Activated CD4-positive, alpha-beta T cell treated with anti-CD3 and anti-CD28 coated beads for 36 hours (primary cell): ENCODE data around the gene TPCN1. TPM values are rescaled to one million over a fixed set of nuclear protein-coding genes. Genes with fewer than 3 reads are reported as not detected.

Experiments used
- ATAC-seq: fragments of 200-7000 bp; cut with Tn5 transposase; one replicate; pipeline ENCODE4 v1.10.0; 2021; ENCODE audit warnings: mild to moderate bottlenecking, moderate library complexity
- CTCF ChIA-PET: fragments of 350-600 bp; sonication (Branson Sonifier 250); formaldehyde crosslinking; loops from one replicate; lab custom pipeline; 2021; ENCODE audit warnings: antibody characterized with exemption; lab: Charles Lee
- POLR2A ChIA-PET: fragments of 350-600 bp; sonication (Branson Sonifier 250); formaldehyde crosslinking; loops from one replicate; lab custom pipeline; 2021; ENCODE audit warnings: antibody characterized with exemption, inconsistent platforms; lab: Charles Lee
- DNase-seq: peaks from one replicate; pipeline ENCODE4 v3.0.0-alpha.2; 2020
- H3K27ac Mint-ChIP-seq: one replicate; pipeline ENCODE4 v1.8.0; 2021; ENCODE audit warnings: mixed read lengths
- H3K27me3 Mint-ChIP-seq: one replicate; pipeline ENCODE4 v1.8.0; 2021; ENCODE audit warnings: mixed read lengths
- H3K36me3 Mint-ChIP-seq: one replicate; pipeline ENCODE4 v1.8.0; 2021; ENCODE audit warnings: low read depth, mixed read lengths
- H3K4me1 Mint-ChIP-seq: one replicate; pipeline ENCODE4 v1.8.0; 2021; ENCODE audit warnings: mixed read lengths
- H3K4me3 Mint-ChIP-seq: one replicate; pipeline ENCODE4 v1.8.0; 2021; ENCODE audit warnings: mild to moderate bottlenecking, moderate library complexity, mixed read lengths
- H3K9me3 Mint-ChIP-seq: one replicate; pipeline ENCODE4 v1.8.0; 2021; ENCODE audit warnings: low read depth, mixed read lengths
- intact Hi-C, 2 experiments: fragments of 100-400 bp; cut with DNase I in 1 of 2; cut with micrococcal nuclease in 1 of 2; formaldehyde crosslinking; loops; one replicate each; pipeline versions ENCODE4 v1.14.2 to v1.15.1; 2022 to 2024; cut with DNase I, micrococcal nuclease
- total RNA-seq, 2 experiments: library from RNA; stranded (reverse); gene quantifications; one replicate each; pipeline ENCODE4 v1.2.3, GENCODE V29; 2021

The TPCN1 gene
- total RNA-seq, 2 experiments from 2014 or later: 35.5 to 37.0 TPM

- CTCF ChIA-PET: interaction anchor here (0.6 to 0.7 kb wide), 2 partner anchors 63 to 91 kb away, joined by 3 read pairs; no protein-coding TSS in a partner anchor
- peaks cover 27% of the 10 kb centered on the region for H3K36me3 Mint-ChIP-seq
- no peak for DNase-seq
- no peak for ATAC-seq
- H3K4me3 Mint-ChIP-seq: no peak overlapping the region
- H3K27ac Mint-ChIP-seq: no peak overlapping the region
- POLR2A ChIA-PET: no interaction called here
- H3K27me3 Mint-ChIP-seq: no peaks in the 10 kb centered on the region
- H3K9me3 Mint-ChIP-seq: no peaks in the 10 kb centered on the region
- intact Hi-C loops: no loop called here
- H3K4me1 Mint-ChIP-seq: peaks cover 8% of the 10 kb centered on the region
These were observed 20.1 kb downstream of the TPCN1 start for GRCh38 chr12:113241191-113242025.

GRCh38 chr12:113242026-113242418, 20.8 kb downstream of the TPCN1 start:
- H3K4me1 Mint-ChIP-seq: peaks cover 8% of the 10 kb centered on the region
- DNase-seq (no peak), ATAC-seq (no peak)
- peaks cover 31% of the 10 kb centered on the region for H3K36me3 Mint-ChIP-seq
- intact Hi-C loops: no loop called here
- CTCF ChIA-PET: no interaction called here
- no peaks in the 10 kb centered on the region for H3K27me3 Mint-ChIP-seq
- POLR2A ChIA-PET: no interaction called here
- no peak overlapping the region for H3K4me3 Mint-ChIP-seq
- no peak overlapping the region for H3K27ac Mint-ChIP-seq
- no peaks in the 10 kb centered on the region for H3K9me3 Mint-ChIP-seq

- no peak overlapping the region for H3K27ac Mint-ChIP-seq
- intact Hi-C loops: no loop called here
- ChIA-PET POLR2A (no interaction called here), CTCF (no interaction called here)
- ATAC-seq (no peak), DNase-seq (no peak)
- H3K36me3 Mint-ChIP-seq: peaks cover 31% of the 10 kb centered on the region
- no peak overlapping the region for H3K4me3 Mint-ChIP-seq
- H3K9me3 Mint-ChIP-seq: no peaks in the 10 kb centered on the region
- H3K27me3 Mint-ChIP-seq: no peaks in the 10 kb centered on the region
- peaks cover 8% of the 10 kb centered on the region for H3K4me1 Mint-ChIP-seq
These were observed 21.3 kb downstream of the TPCN1 start for GRCh38 chr12:113242560-113242959.

GRCh38 chr12:113244047-113244460, 22.8 kb downstream of the TPCN1 start:
- ATAC-seq (no peak), DNase-seq (no peak)
- Mint-ChIP-seq H3K36me3 (peaks cover 33% of the 10 kb centered on the region), H3K27ac (no peak overlapping the region), H3K9me3 (no peaks in the 10 kb centered on the region), H3K4me1 (peaks cover 8% of the 10 kb centered on the region), H3K4me3 (no peak overlapping the region), H3K27me3 (no peaks in the 10 kb centered on the region)
- intact Hi-C loops: no loop called here
- ChIA-PET POLR2A (no interaction called here), CTCF (no interaction called here)

GRCh38 chr12:113244478-113244958, 23.3 kb downstream of the TPCN1 start:
- POLR2A ChIA-PET: no interaction called here
- CTCF ChIA-PET: no interaction called here
- no peak for DNase-seq
- peaks cover 29% of the 10 kb centered on the region for H3K36me3 Mint-ChIP-seq
- H3K27me3 Mint-ChIP-seq: no peaks in the 10 kb centered on the region
- H3K4me1 Mint-ChIP-seq: peaks cover 8% of the 10 kb centered on the region
- intact Hi-C loops: no loop called here
- H3K27ac Mint-ChIP-seq: peak overlapping the region; percentile 64
- peak; percentile 12 for ATAC-seq
- H3K9me3 Mint-ChIP-seq: no peaks in the 10 kb centered on the region
- no peak overlapping the region for H3K4me3 Mint-ChIP-seq

GRCh38 chr12:113245695-113246477, 24.6 kb downstream of the TPCN1 start:
- peak; percentile 16 for ATAC-seq
- intact Hi-C loops: no loop called here
- ChIA-PET CTCF (interaction anchor here (0.6 kb wide), 1 partner anchor 69 kb away, joined by 3 read pairs; no protein-coding TSS in a partner anchor), POLR2A (interaction anchor here (0.6 kb wide), 1 partner anchor 105 kb away, joined by 3 read pairs; no protein-coding TSS in a partner anchor)
- Mint-ChIP-seq H3K36me3 (peaks cover 28% of the 10 kb centered on the region), H3K27me3 (no peaks in the 10 kb centered on the region), H3K9me3 (no peaks in the 10 kb centered on the region), H3K4me1 (peaks cover 8% of the 10 kb centered on the region), H3K27ac (no peak overlapping the region), H3K4me3 (no peak overlapping the region)
- DNase-seq: no peak

- H3K36me3 Mint-ChIP-seq: peaks cover 31% of the 10 kb centered on the region
- ATAC-seq (no peak), DNase-seq (no peak)
- no peak overlapping the region for H3K27ac Mint-ChIP-seq
- no peaks in the 10 kb centered on the region for H3K9me3 Mint-ChIP-seq
- H3K27me3 Mint-ChIP-seq: no peaks in the 10 kb centered on the region
- peaks cover 7% of the 10 kb centered on the region for H3K4me1 Mint-ChIP-seq
- intact Hi-C loops: no loop called here
- ChIA-PET POLR2A (no interaction called here), CTCF (no interaction called here)
- no peak overlapping the region for H3K4me3 Mint-ChIP-seq
These were observed 25.3 kb downstream of the TPCN1 start for GRCh38 chr12:113246478-113247122.

- ChIA-PET CTCF (no interaction called here), POLR2A (no interaction called here)
- H3K27me3 Mint-ChIP-seq: no peaks in the 10 kb centered on the region
- no peak overlapping the region for H3K27ac Mint-ChIP-seq
- peaks cover 3% of the 10 kb centered on the region for H3K9me3 Mint-ChIP-seq
- DNase-seq (no peak), ATAC-seq (no peak)
- intact Hi-C loops: no loop called here
- H3K36me3 Mint-ChIP-seq: peaks cover 33% of the 10 kb centered on the region
- peaks cover 7% of the 10 kb centered on the region for H3K4me1 Mint-ChIP-seq
- no peak overlapping the region for H3K4me3 Mint-ChIP-seq
These were observed 26.1 kb downstream of the TPCN1 start for GRCh38 chr12:113247123-113248050.

- peaks cover 7% of the 10 kb centered on the region for H3K4me1 Mint-ChIP-seq
- H3K4me3 Mint-ChIP-seq: no peak overlapping the region
- DNase-seq (no peak), ATAC-seq (no peak)
- CTCF ChIA-PET: no interaction called here
- intact Hi-C loops: no loop called here
- H3K27me3 Mint-ChIP-seq: no peaks in the 10 kb centered on the region
- peaks cover 6% of the 10 kb centered on the region for H3K9me3 Mint-ChIP-seq
- no peak overlapping the region for H3K27ac Mint-ChIP-seq
- POLR2A ChIA-PET: no interaction called here
- H3K36me3 Mint-ChIP-seq: peaks cover 34% of the 10 kb centered on the region
These were observed 27.0 kb downstream of the TPCN1 start for GRCh38 chr12:113248051-113248825.

GRCh38 chr12:113248842-113249435, 27.7 kb downstream of the TPCN1 start:
- H3K27ac Mint-ChIP-seq: no peak overlapping the region

More at GRCh38 chr12:113248842-113249435, 27.7 kb downstream of the TPCN1 start:
- H3K4me3 Mint-ChIP-seq: no peak overlapping the region
- intact Hi-C loops: no loop called here
- DNase-seq (no peak), ATAC-seq (no peak)
- no peaks in the 10 kb centered on the region for H3K27me3 Mint-ChIP-seq
- peaks cover 13% of the 10 kb centered on the region for H3K9me3 Mint-ChIP-seq
- POLR2A ChIA-PET: no interaction called here
- CTCF ChIA-PET: no interaction called here
- H3K36me3 Mint-ChIP-seq: peaks cover 41% of the 10 kb centered on the region
- H3K4me1 Mint-ChIP-seq: peaks cover 7% of the 10 kb centered on the region
